SK-N-SH (cell line): ENCODE results near the gene IMPDH2. TPM values are rescaled to one million over a fixed set of nuclear protein-coding genes. Genes with fewer than 3 reads are reported as not detected.

Experiments
- CTCF ChIA-PET: fragments of 300-600, 350-600 bp; formaldehyde crosslinking; extraction: SDS; loops from one replicate; lab custom pipeline; 2021; lab: Yijun Ruan, JAX
- POLR2A ChIA-PET: fragments of 350-600 bp; sonication (Branson Sonifier 250); formaldehyde crosslinking; extraction: SDS; loops from one replicate; lab custom pipeline; 2020; ENCODE audit warnings: antibody characterized with exemption, inconsistent platforms; lab: Yijun Ruan, JAX
- DNase-seq: peaks from one replicate; pipeline ENCODE4 v3.0.0; 2012
- H2AFZ ChIP-seq: fragments of 200-600 bp; sonication (generic); 2 replicates; pipeline ENCODE4 v1.8.1; 2016; ENCODE audit warnings: antibody characterized with exemption, mild to moderate bottlenecking, low read depth
- H3F3A ChIP-seq: fragments of 200-600 bp; sonication (generic); replicated peaks from 2 replicates; pipeline ENCODE3; 2016; ENCODE audit warnings: antibody characterized with exemption, mild to moderate bottlenecking; ENCODE audit not compliant: insufficient read depth
- H3K27ac ChIP-seq, 2 experiments: fragments of 200-500 bp in 1 of 2; fragments of 200-600 bp in 1 of 2; sonication (Bioruptor generic) in 1 of 2; sonication (generic), shearing (Covaris generic) in 1 of 2; 2 replicates each; pipeline versions ENCODE4 v1.5.1 to v1.6.1; 2014 to 2016; ENCODE audit warnings: low read depth in 2 of 2, inconsistent platforms in 1 of 2, low read length in 1 of 2, mild to moderate bottlenecking in 1 of 2, mixed read lengths in 1 of 2
- H3K27me3 ChIP-seq: fragments of 200-600 bp; sonication (generic), shearing (Covaris generic); 2 replicates; pipeline ENCODE4 v1.6.1; 2016; ENCODE audit warnings: mixed run types; ENCODE audit not compliant: insufficient read depth
- H3K36me3 ChIP-seq, 2 experiments: fragments of 200-500 bp in 1 of 2; fragments of 200-600 bp in 1 of 2; sonication (Bioruptor generic) in 1 of 2; sonication (generic) in 1 of 2; replicated peaks in 1 of 2; 2 replicates each; pipeline versions ENCODE3 to v1.5.1; 2014 to 2016; ENCODE audit warnings: low read length in 1 of 2, mild to moderate bottlenecking in 1 of 2; ENCODE audit not compliant: insufficient read depth in 2 of 2, control insufficient read depth in 1 of 2
- H3K4me1 ChIP-seq, 2 experiments: fragments of 200-500 bp in 1 of 2; fragments of 200-600 bp in 1 of 2; sonication (Bioruptor generic) in 1 of 2; sonication (generic), shearing (Covaris generic) in 1 of 2; 2 replicates each; pipeline versions ENCODE4 v1.5.1 to v1.6.1; 2014 to 2016; ENCODE audit warnings: low read depth in 1 of 2, low read length in 1 of 2, mixed run types in 1 of 2; ENCODE audit not compliant: insufficient read depth in 2 of 2, control insufficient read depth in 1 of 2
- H3K4me2 ChIP-seq: fragments of 200-600 bp; sonication (generic), shearing (Covaris generic); 2 replicates; pipeline ENCODE4 v1.6.1; 2017; ENCODE audit warnings: mixed run types
- H3K4me3 ChIP-seq, 2 experiments: fragments of 200-500 bp in 1 of 2; fragments of 200-600 bp in 1 of 2; sonication (Bioruptor generic) in 1 of 2; sonication (generic), shearing (Covaris generic) in 1 of 2; 2 replicates each; pipeline versions ENCODE4 v1.5.1 to v1.8.1; 2014 to 2016; ENCODE audit warnings: low read depth in 2 of 2, inconsistent platforms in 1 of 2, low read length in 1 of 2, mild to moderate bottlenecking in 1 of 2, mixed read lengths in 1 of 2, moderate library complexity in 1 of 2
- H3K79me2 ChIP-seq: fragments of 200-600 bp; sonication (generic); 2 replicates; pipeline ENCODE4 v1.8.1; 2017; ENCODE audit warnings: mild to moderate bottlenecking; ENCODE audit not compliant: insufficient read depth
- H3K9ac ChIP-seq: fragments of 200-600 bp; sonication (generic); 2 replicates; pipeline ENCODE4 v1.6.1; 2017; ENCODE audit warnings: mixed run types
- H3K9me2 ChIP-seq: fragments of 200-600 bp; sonication (generic); 2 replicates; pipeline ENCODE4 v1.6.1; 2017; ENCODE audit warnings: mixed run types
- H3K9me3 ChIP-seq: fragments of 200-600 bp; sonication (generic); 2 replicates; pipeline ENCODE4 v1.6.1; 2017; ENCODE audit warnings: mixed run types, mild to moderate bottlenecking, moderate library complexity
- H4K20me1 ChIP-seq: fragments of 200-600 bp; sonication (generic); 2 replicates; pipeline ENCODE4 v1.6.1; 2017; ENCODE audit warnings: mild to moderate bottlenecking, mixed run types; ENCODE audit not compliant: insufficient read depth
- GABPA ChIP-seq: IDR thresholded peaks from 2 replicates; pipeline ENCODE4 v1.4.0; 2012; ENCODE audit warnings: low read depth, mild to moderate bottlenecking
- GATA2 ChIP-seq: sonication (generic); formaldehyde crosslinking; IDR thresholded peaks from 2 replicates; pipeline ENCODE4 v1.5.0; 2020; ENCODE audit warnings: mild to moderate bottlenecking, missing genetic modification reagents
- RCOR1 ChIP-seq: fragments of 150-350 bp; IDR thresholded peaks from 2 replicates; pipeline ENCODE4 v1.6.1; 2017; ENCODE audit warnings: antibody characterized with exemption, low read length
- WGBS: methylation state at CpG from one replicate; pipeline ENCODE4 v1.1.6; 2017; ENCODE audit warnings: low lambda C conversion rate; 5-methylcytosine and 5-hydroxymethylcytosine counted together
- polyA plus RNA-seq, 3 experiments: library from polyadenylated mRNA; depleted of rRNA; stranded (reverse); fragments of >200 nt; gene quantifications; 2 replicates each; pipeline ENCODE4 v1.2.3, GENCODE V29; 2012
- TF ChIP-seq, protein P1 (sequence below): fragments of 150-350 bp; IDR thresholded peaks from 2 replicates; pipeline ENCODE4 v1.6.1; 2017; ENCODE audit warnings: antibody characterized with exemption, low read length, low read depth, borderline replicate concordance
- TF ChIP-seq, protein P2 (sequence below): fragments of 200-600 bp; sonication (generic); IDR thresholded peaks from 2 replicates; pipeline ENCODE4 v1.6.1; 2017; ENCODE audit warnings: antibody characterized with exemption, mild to moderate bottlenecking, moderate library complexity
- TF ChIP-seq, protein P3 (sequence below): IDR thresholded peaks from 2 replicates; pipeline ENCODE4 v1.4.0; 2012; ENCODE audit warnings: low read depth, borderline replicate concordance
- TF ChIP-seq, protein P4 (sequence below): IDR thresholded peaks from 2 replicates; pipeline ENCODE4 v1.4.0; 2012; ENCODE audit warnings: low read depth, borderline replicate concordance

Gene IMPDH2
- polyA plus RNA-seq, 1 of the 3 experiments (the other 2 are of a cell fraction) = 305 TPM

DNA sequence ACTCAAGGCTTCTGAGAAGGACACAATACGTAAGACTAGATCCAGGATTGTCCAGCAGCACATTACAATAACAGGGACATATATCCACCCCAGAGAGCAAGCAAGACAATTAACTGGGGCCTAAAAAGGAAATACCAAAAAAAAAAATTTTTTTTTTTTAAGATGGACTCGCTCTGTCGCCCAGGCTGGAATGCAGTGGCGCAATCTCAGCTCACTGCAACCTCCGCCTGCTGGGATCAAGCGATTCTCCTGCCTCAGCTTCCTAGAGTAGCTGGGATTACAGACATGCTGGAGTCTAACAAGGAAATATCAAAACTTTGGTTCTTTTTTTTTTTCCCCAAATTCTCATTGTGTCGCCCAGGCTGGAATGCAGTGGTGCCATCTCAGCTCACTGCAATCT is 28.8 kb upstream of the IMPDH2 start:
- H3K4me3 ChIP-seq = no peak overlapping the region
- ChIA-PET POLR2A (interaction anchor here (0.7 kb wide), 1 partner anchor 51 kb away, joined by 3 read pairs; the partner anchor contains the start of gene WDR6), CTCF (interaction anchor here (1.4 kb wide), 1 partner anchor 70 kb away, joined by 3 read pairs; no protein-coding TSS in a partner anchor)
- no peaks in the 10 kb centered on the region for H3K9me2 ChIP-seq
- no peak overlapping the region for H3K4me2 ChIP-seq
- H3F3A ChIP-seq = no peaks in the 10 kb centered on the region
- peaks cover 20 to 51% of the 10 kb centered on the region in 2 experiments for H3K36me3 ChIP-seq
- WGBS = 95% methylated on average over 7 of the region's 7 CpGs
- no peak overlapping the region for H3K9ac ChIP-seq
- H3K9me3 ChIP-seq = no peaks in the 10 kb centered on the region
- H3K27ac ChIP-seq = no peak overlapping the region
- no peaks in the 10 kb centered on the region; the same call in 1 of the 2 replicates for H4K20me1 ChIP-seq
- H2AFZ ChIP-seq = no peak overlapping the region
- no peak for DNase-seq
- no peak for TF ChIP-seq GATA2 (CRISPR knock-in tag)
- TF ChIP-seq, protein P1, sequence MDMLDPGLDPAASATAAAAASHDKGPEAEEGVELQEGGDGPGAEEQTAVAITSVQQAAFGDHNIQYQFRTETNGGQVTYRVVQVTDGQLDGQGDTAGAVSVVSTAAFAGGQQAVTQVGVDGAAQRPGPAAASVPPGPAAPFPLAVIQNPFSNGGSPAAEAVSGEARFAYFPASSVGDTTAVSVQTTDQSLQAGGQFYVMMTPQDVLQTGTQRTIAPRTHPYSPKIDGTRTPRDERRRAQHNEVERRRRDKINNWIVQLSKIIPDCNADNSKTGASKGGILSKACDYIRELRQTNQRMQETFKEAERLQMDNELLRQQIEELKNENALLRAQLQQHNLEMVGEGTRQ = no peak
- TF ChIP-seq RCOR1 = no peak
- TF ChIP-seq GABPA = no peak
- TF ChIP-seq, protein P2, sequence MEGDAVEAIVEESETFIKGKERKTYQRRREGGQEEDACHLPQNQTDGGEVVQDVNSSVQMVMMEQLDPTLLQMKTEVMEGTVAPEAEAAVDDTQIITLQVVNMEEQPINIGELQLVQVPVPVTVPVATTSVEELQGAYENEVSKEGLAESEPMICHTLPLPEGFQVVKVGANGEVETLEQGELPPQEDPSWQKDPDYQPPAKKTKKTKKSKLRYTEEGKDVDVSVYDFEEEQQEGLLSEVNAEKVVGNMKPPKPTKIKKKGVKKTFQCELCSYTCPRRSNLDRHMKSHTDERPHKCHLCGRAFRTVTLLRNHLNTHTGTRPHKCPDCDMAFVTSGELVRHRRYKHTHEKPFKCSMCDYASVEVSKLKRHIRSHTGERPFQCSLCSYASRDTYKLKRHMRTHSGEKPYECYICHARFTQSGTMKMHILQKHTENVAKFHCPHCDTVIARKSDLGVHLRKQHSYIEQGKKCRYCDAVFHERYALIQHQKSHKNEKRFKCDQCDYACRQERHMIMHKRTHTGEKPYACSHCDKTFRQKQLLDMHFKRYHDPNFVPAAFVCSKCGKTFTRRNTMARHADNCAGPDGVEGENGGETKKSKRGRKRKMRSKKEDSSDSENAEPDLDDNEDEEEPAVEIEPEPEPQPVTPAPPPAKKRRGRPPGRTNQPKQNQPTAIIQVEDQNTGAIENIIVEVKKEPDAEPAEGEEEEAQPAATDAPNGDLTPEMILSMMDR = no peak
- TF ChIP-seq, protein P3, sequence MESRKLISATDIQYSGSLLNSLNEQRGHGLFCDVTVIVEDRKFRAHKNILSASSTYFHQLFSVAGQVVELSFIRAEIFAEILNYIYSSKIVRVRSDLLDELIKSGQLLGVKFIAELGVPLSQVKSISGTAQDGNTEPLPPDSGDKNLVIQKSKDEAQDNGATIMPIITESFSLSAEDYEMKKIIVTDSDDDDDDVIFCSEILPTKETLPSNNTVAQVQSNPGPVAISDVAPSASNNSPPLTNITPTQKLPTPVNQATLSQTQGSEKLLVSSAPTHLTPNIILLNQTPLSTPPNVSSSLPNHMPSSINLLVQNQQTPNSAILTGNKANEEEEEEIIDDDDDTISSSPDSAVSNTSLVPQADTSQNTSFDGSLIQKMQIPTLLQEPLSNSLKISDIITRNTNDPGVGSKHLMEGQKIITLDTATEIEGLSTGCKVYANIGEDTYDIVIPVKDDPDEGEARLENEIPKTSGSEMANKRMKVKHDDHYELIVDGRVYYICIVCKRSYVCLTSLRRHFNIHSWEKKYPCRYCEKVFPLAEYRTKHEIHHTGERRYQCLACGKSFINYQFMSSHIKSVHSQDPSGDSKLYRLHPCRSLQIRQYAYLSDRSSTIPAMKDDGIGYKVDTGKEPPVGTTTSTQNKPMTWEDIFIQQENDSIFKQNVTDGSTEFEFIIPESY = no peak
- TF ChIP-seq, all 33 proteins: peak for 0
- peaks cover 58% of the 10 kb centered on the region; the same call in 1 of the 2 replicates for H3K79me2 ChIP-seq
- no peaks in the 10 kb centered on the region for H3K4me1 ChIP-seq
- H3K27me3 ChIP-seq = no peaks in the 10 kb centered on the region

DNA sequence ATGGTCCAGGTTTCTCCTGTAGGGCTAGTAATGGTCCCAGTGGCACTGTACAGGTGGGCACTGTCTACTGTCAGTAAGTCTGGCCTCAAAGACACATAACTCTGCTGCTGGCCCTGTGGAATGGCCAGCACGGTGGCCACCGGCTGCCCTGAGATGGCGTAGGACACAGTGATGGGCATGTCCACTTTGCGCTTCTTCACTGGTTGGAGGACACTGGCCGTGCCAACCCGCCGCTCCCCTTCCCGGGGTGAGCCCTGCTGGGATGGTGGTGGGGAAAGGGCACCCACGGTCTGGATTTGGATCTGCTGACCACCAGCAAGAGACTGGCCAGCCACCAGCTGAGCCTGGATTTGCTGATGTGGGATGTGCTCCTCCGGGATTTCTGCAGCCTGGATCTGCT is 28.1 kb upstream of the IMPDH2 start:
- WGBS = 87% methylated on average over 7 of the region's 10 CpGs
- no peak for DNase-seq
- H3K27me3 ChIP-seq = no peaks in the 10 kb centered on the region
- no peaks in the 10 kb centered on the region for H3K9me2 ChIP-seq
- H4K20me1 ChIP-seq = no peaks in the 10 kb centered on the region; the same call in 1 of the 2 replicates
- peaks cover 53% of the 10 kb centered on the region; the same call in 1 of the 2 replicates for H3K79me2 ChIP-seq
- H3K4me3 ChIP-seq = no peak overlapping the region
- H3K4me1 ChIP-seq = no peaks in the 10 kb centered on the region
- TF ChIP-seq, protein P4, sequence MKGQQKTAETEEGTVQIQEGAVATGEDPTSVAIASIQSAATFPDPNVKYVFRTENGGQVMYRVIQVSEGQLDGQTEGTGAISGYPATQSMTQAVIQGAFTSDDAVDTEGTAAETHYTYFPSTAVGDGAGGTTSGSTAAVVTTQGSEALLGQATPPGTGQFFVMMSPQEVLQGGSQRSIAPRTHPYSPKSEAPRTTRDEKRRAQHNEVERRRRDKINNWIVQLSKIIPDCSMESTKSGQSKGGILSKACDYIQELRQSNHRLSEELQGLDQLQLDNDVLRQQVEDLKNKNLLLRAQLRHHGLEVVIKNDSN = no peak
- TF ChIP-seq, all 33 proteins: peak for 0
- Histone ChIP-seq H3K27ac (no peak overlapping the region), H2AFZ (no peak overlapping the region), H3F3A (no peaks in the 10 kb centered on the region), H3K36me3 (peaks cover 20 to 56% of the 10 kb centered on the region in 2 experiments), H3K9ac (no peak overlapping the region), H3K9me3 (no peaks in the 10 kb centered on the region), H3K4me2 (no peak overlapping the region)
- ChIA-PET POLR2A (no interaction called here), CTCF (interaction anchor here (1.4 kb wide), 1 partner anchor 392 kb away, joined by 3 read pairs; no protein-coding TSS in a partner anchor)
